Measurements from ENCODE around the gene HAVCR1.
A peak's percentile ranks its signal among the peaks of the same experiment; 100 is the strongest.
"Not testable (repeated sequence)": the region's sequence is repeated elsewhere in the genome, so short reads cannot be mapped to it uniquely, and the experiment has no call there.

HAVCR1 gene

GRCh38 chr5:157020002-157020401 lies 38.9 kb downstream of the HAVCR1 start:
- DNase-seq (ENCODE audit: insufficient read length, low spot score) (no peak), FAIRE-seq (no peak)
- TF ChIP-seq TAF1 (IDR thresholded peaks at IDR 0.05; ENCODE audit: low read depth, low read length) (no peak), POLR2AphosphoS5 (IDR thresholded peaks at IDR 0.05; ENCODE audit: low read depth, low read length) (no peak), PAX5 (IDR thresholded peaks at IDR 0.05; ENCODE audit: insufficient read depth, low read length, severe bottlenecking) (no peak), SPI1 (IDR thresholded peaks at IDR 0.05; ENCODE audit: low read depth, low read length) (no peak), POU2F2 (IDR thresholded peaks at IDR 0.05; ENCODE audit: low read depth, low read length) (no peak), POLR2A (IDR thresholded peaks at IDR 0.05; ENCODE audit: low read depth, low read length) (no peak)

DNA sequence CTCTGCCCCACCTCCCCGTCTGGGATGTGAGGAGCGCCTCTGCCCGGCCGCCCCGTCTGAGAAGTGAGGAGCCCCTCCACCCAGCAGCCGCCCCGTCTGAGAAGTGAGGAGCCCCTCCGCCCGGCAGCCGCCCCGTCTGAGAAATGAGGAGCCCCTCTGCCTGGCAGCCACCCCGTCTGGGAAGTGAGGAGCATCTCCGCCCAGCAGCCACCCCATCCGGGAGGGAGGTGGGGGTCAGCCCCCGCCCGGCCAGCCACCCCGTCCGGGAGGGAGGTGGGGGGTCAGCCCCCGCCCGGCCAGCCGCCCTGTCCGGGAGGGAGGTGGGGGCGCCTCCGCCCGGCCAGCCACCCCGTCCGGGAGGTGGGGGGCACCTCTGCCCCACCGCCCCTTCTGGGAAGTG lies 44.8 kb downstream of the HAVCR1 start:
- FAIRE-seq; DNase-seq (ENCODE audit: insufficient read length, low spot score): not testable (repeated sequence)

GRCh38 chr5:157006262-157006661 lies 52.7 kb downstream of the HAVCR1 start:
- FAIRE-seq (no peak), DNase-seq (ENCODE audit: insufficient read length, low spot score) (no peak)
- TF ChIP-seq SPI1 (IDR thresholded peaks at IDR 0.05; ENCODE audit: low read depth, low read length) = no peak
- TF ChIP-seq POU2F2 (IDR thresholded peaks at IDR 0.05; ENCODE audit: low read depth, low read length) = no peak
- no peak for TF ChIP-seq PAX5 (IDR thresholded peaks at IDR 0.05; ENCODE audit: insufficient read depth, low read length, severe bottlenecking)
- TF ChIP-seq POLR2AphosphoS5 (IDR thresholded peaks at IDR 0.05; ENCODE audit: low read depth, low read length) = no peak
- TF ChIP-seq TAF1 (IDR thresholded peaks at IDR 0.05; ENCODE audit: low read depth, low read length) = no peak
- TF ChIP-seq POLR2A (IDR thresholded peaks at IDR 0.05; ENCODE audit: low read depth, low read length) = no peak

DNA sequence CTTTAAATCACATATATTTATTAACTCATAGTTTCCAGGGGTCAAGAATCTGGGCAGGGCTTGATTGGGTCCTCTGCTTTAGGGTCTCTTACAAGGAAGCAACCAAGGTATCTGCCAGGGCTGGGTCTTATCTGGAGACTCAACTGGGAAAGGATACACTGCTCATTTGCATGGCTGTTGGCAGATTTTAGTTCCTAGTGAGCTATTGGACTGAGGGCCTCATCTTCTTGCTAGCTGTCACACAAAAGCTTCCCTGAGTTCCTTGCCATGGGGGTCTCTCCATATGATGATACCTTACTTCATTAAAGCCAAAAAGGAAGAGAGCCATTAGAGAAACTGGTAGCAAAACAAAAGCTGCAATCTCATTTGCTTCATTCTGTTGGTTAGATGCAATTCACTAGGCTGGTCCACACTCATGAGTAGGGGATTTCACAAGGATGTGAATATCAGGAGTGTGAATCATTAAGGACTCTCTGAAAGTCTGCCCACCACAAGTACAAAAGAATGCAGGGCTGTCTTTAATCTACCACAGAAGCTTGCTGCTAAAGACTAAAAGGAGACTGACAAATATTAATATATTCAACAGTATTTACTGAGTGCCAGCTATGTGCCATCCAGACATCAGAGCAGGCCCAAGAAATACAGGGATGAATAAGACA lies 53.9 kb downstream of the HAVCR1 start:
- FAIRE-seq (no peak), DNase-seq (ENCODE audit: insufficient read length, low spot score) (no peak)

GRCh38 chr5:156991714-156992113 lies 67.2 kb downstream of the HAVCR1 start:
- TF ChIP-seq TAF1 (IDR thresholded peaks at IDR 0.05; ENCODE audit: low read depth, low read length) (no peak), PAX5 (IDR thresholded peaks at IDR 0.05; ENCODE audit: insufficient read depth, low read length, severe bottlenecking) (no peak), SPI1 (IDR thresholded peaks at IDR 0.05; ENCODE audit: low read depth, low read length) (no peak), POLR2A (IDR thresholded peaks at IDR 0.05; ENCODE audit: low read depth, low read length) (no peak), POLR2AphosphoS5 (IDR thresholded peaks at IDR 0.05; ENCODE audit: low read depth, low read length) (no peak), POU2F2 (IDR thresholded peaks at IDR 0.05; ENCODE audit: low read depth, low read length) (no peak)
- FAIRE-seq = no peak
- no peak for DNase-seq (ENCODE audit: insufficient read length, low spot score)

More for the DNA sequence above, 53.9 kb downstream of the HAVCR1 start:
- TF ChIP-seq PAX5 (IDR thresholded peaks at IDR 0.05; ENCODE audit: insufficient read depth, low read length, severe bottlenecking) (no peak), POLR2A (IDR thresholded peaks at IDR 0.05; ENCODE audit: low read depth, low read length) (no peak), POU2F2 (IDR thresholded peaks at IDR 0.05; ENCODE audit: low read depth, low read length) (no peak), TAF1 (IDR thresholded peaks at IDR 0.05; ENCODE audit: low read depth, low read length) (no peak), SPI1 (IDR thresholded peaks at IDR 0.05; ENCODE audit: low read depth, low read length) (no peak), POLR2AphosphoS5 (IDR thresholded peaks at IDR 0.05; ENCODE audit: low read depth, low read length) (no peak)

- no peak for TF ChIP-seq TAF1 (IDR thresholded peaks at IDR 0.05; ENCODE audit: low read depth, low read length)
- no peak for TF ChIP-seq PAX5 (IDR thresholded peaks at IDR 0.05; ENCODE audit: insufficient read depth, low read length, severe bottlenecking)
- TF ChIP-seq SPI1 (IDR thresholded peaks at IDR 0.05; ENCODE audit: low read depth, low read length) = no peak
- no peak for TF ChIP-seq POLR2A (IDR thresholded peaks at IDR 0.05; ENCODE audit: low read depth, low read length)
- no peak for TF ChIP-seq POU2F2 (IDR thresholded peaks at IDR 0.05; ENCODE audit: low read depth, low read length)
- no peak for TF ChIP-seq POLR2AphosphoS5 (IDR thresholded peaks at IDR 0.05; ENCODE audit: low read depth, low read length)
- FAIRE-seq = no peak
- no peak for DNase-seq (ENCODE audit: insufficient read length, low spot score)
These were observed 74.9 kb downstream of the HAVCR1 start for GRCh38 chr5:156984064-156984463.

DNA sequence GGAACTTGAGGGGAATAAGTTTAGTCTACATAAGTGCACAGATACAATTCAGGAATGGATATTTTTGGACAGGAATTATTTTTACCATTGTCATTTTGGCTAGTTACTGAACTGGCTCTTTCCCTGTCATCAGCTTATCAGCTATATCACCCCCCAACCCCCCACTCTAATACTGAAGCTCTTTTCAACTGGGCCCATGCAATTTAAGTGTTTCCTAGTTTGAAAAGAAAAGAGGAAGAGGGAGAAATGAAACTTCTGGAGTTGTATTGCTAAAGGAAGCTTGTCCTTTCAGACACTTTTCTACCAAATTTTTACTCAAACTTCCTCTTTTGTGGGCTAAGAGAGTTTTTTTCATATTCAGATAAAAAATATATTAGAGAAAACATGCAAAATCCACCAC lies 77.4 kb downstream of the HAVCR1 start:
- FAIRE-seq = no peak
- peak; percentile 54 for TF ChIP-seq SPI1 (IDR thresholded peaks at IDR 0.05; ENCODE audit: low read depth, low read length)
- no peak for TF ChIP-seq POU2F2 (IDR thresholded peaks at IDR 0.05; ENCODE audit: low read depth, low read length)
- no peak for DNase-seq (ENCODE audit: insufficient read length, low spot score)
